HCT116 (cell line): Measurements from ENCODE around the gene NACC2. TPM values are rescaled to one million over a fixed set of nuclear protein-coding genes. Genes with fewer than 3 reads are reported as not detected.

Experiments used
- ATAC-seq: fragments of 200-7000 bp; cut with Tn5 transposase; 2 replicates; pipeline ENCODE4 v1.9.1; 2020; ENCODE audit warnings: mild to moderate bottlenecking, moderate library complexity
- BruUV-seq: library from RNA; stranded (reverse); fragments of 400-500 nt; replicated peaks from 2 replicates; lab custom pipeline; 2021; lab: Mats Ljungman, UMichigan
- CTCF ChIA-PET: fragments of 300-600 bp; sonication (Branson Sonifier 250); formaldehyde crosslinking; loops from one replicate; lab custom pipeline; 2021; ENCODE audit warnings: antibody characterized with exemption; lab: Charles Lee
- POLR2A ChIA-PET: fragments of 300-600, 350-600 bp; sonication (Branson Sonifier 250); formaldehyde crosslinking; loops from one replicate; lab custom pipeline; 2021; ENCODE audit warnings: antibody characterized with exemption; lab: Charles Lee
- RAD21 ChIA-PET, 2 experiments: fragments of 300-600 bp; sonication (Branson Sonifier 250); formaldehyde crosslinking; loops; one replicate each; lab custom pipeline; 2023; ENCODE audit warnings: low total read pairs in 2 of 2; ENCODE audit not compliant: uncharacterized antibody in 2 of 2, unreplicated experiment in 2 of 2, low non-redundant PET in 1 of 2; lab: Charles Lee
- DNase-seq: peaks from one replicate; pipeline ENCODE4 v3.0.0-alpha.2; 2010; ENCODE audit warnings: low read depth, low spot score
- H2AFZ ChIP-seq: fragments of 200-600 bp; shearing (Covaris generic), sonication (generic); 2 replicates; pipeline ENCODE4 v1.6.1; 2017; ENCODE audit warnings: low read depth, mixed run types, mixed read lengths, antibody characterized with exemption, low read length; ENCODE audit not compliant: poor library complexity, severe bottlenecking
- H3K27ac ChIP-seq: 2 replicates; pipeline ENCODE4 v1.5.1; 2012; ENCODE audit warnings: low read depth, low read length
- H3K27me3 ChIP-seq: fragments of 200-600 bp; sonication (generic); 2 replicates; pipeline ENCODE4 v1.6.1; 2016; ENCODE audit warnings: mixed run types, low read length, mixed read lengths; ENCODE audit not compliant: insufficient read depth
- H3K36me3 ChIP-seq, 2 experiments: fragments of 200-500 bp in 1 of 2; fragments of 200-600 bp in 1 of 2; sonication (Bioruptor generic) in 1 of 2; sonication (generic) in 1 of 2; 2 replicates each; pipeline versions ENCODE4 v1.5.1 to v1.6.1; 2014 to 2016; ENCODE audit warnings: low read length in 2 of 2, inconsistent platforms in 1 of 2, mixed read lengths in 1 of 2, mixed run types in 1 of 2; ENCODE audit not compliant: insufficient read depth in 2 of 2, control insufficient read depth in 1 of 2
- H3K4me1 ChIP-seq, 2 experiments: fragments of 200-600 bp in 1 of 2; sonication (generic) in 1 of 2; 2 replicates each; pipeline versions ENCODE4 v1.5.1 to v1.6.1; 2012 to 2017; ENCODE audit warnings: low read length in 2 of 2, inconsistent platforms in 1 of 2, mild to moderate bottlenecking in 1 of 2, mixed read lengths in 1 of 2, mixed run types in 1 of 2, moderate library complexity in 1 of 2; ENCODE audit not compliant: insufficient read depth in 2 of 2, control insufficient read depth in 1 of 2
- H3K4me2 ChIP-seq: fragments of 200-600 bp; sonication (generic); 2 replicates; pipeline ENCODE4 v1.6.1; 2017; ENCODE audit warnings: mixed run types, low read length, mixed read lengths
- H3K4me3 ChIP-seq, 2 experiments: fragments of 200-600 bp in 1 of 2; sonication (generic) in 1 of 2; replicated peaks in 1 of 2; 2 replicates each; pipeline ENCODE4 v1.5.1; 2011 to 2016; ENCODE audit warnings: low read length in 2 of 2, control low read depth in 1 of 2, low read depth in 1 of 2, mild to moderate bottlenecking in 1 of 2, mixed read lengths in 1 of 2, mixed run types in 1 of 2
- H3K79me2 ChIP-seq: fragments of 200-600 bp; sonication (generic); 2 replicates; pipeline ENCODE4 v1.6.1; 2017; ENCODE audit warnings: mild to moderate bottlenecking, mixed run types, low read length, moderate library complexity, mixed read lengths; ENCODE audit not compliant: insufficient read depth
- H3K9ac ChIP-seq: fragments of 200-600 bp; sonication (generic); 2 replicates; pipeline ENCODE4 v1.6.1; 2016; ENCODE audit warnings: low read length, mixed read lengths
- H3K9me2 ChIP-seq: fragments of 200-600 bp; sonication (generic), shearing (Covaris generic); 2 replicates; pipeline ENCODE4 v1.6.1; 2017; ENCODE audit warnings: mixed run types, mild to moderate bottlenecking, moderate library complexity; ENCODE audit not compliant: insufficient read depth
- H3K9me3 ChIP-seq, 2 experiments: fragments of 200-500 bp in 1 of 2; fragments of 200-600 bp in 1 of 2; sonication (Bioruptor generic) in 1 of 2; sonication (generic) in 1 of 2; 2 replicates each; pipeline ENCODE4 v1.6.1; 2014 to 2017; ENCODE audit warnings: low read length in 2 of 2, mixed read lengths in 2 of 2, inconsistent platforms in 1 of 2, low read depth in 1 of 2, mild to moderate bottlenecking in 1 of 2, mixed run types in 1 of 2, moderate library complexity in 1 of 2; ENCODE audit not compliant: control insufficient read depth in 1 of 2, insufficient read depth in 1 of 2
- H4K20me1 ChIP-seq: fragments of 200-600 bp; sonication (generic), shearing (Covaris generic); 2 replicates; pipeline ENCODE4 v1.6.1; 2017; ENCODE audit warnings: mixed run types, mild to moderate bottlenecking, moderate library complexity; ENCODE audit not compliant: insufficient read depth
- CBX3 ChIP-seq: IDR thresholded peaks from 2 replicates; pipeline ENCODE4 v1.6.1; 2012; ENCODE audit warnings: low read depth
- CEBPB ChIP-seq: IDR thresholded peaks from 2 replicates; pipeline ENCODE4 v1.6.1; 2012; ENCODE audit warnings: low read depth
- EZH2 ChIP-seq: fragments of 200-600 bp; sonication (generic); IDR thresholded peaks from 2 replicates; pipeline ENCODE4 v1.6.1; 2017; ENCODE audit warnings: antibody characterized with exemption, mixed run types
- EZH2phosphoT487 ChIP-seq: fragments of 200-600 bp; IDR thresholded peaks from 2 replicates; pipeline ENCODE4 v1.6.1; 2018; ENCODE audit warnings: antibody characterized with exemption, borderline replicate concordance
- FOSL1 ChIP-seq: IDR thresholded peaks from 2 replicates; pipeline ENCODE4 v1.6.1; 2012; ENCODE audit warnings: low read depth
- SRF ChIP-seq: IDR thresholded peaks from 2 replicates; pipeline ENCODE4 v1.6.1; 2012; ENCODE audit warnings: low read depth
- YY1 ChIP-seq: IDR thresholded peaks from 2 replicates; pipeline ENCODE4 v1.6.1; 2011; ENCODE audit warnings: low read length, low read depth, moderate library complexity, mild to moderate bottlenecking; ENCODE audit not compliant: insufficient replicate concordance; ENCODE audit errors: extremely low read depth
- ZNF274 ChIP-seq: fragments of 200-500 bp; sonication (Bioruptor generic); IDR thresholded peaks from 2 replicates; pipeline ENCODE4 v1.6.1; 2014; ENCODE audit warnings: mild to moderate bottlenecking, low read depth, low read length, inconsistent platforms
- intact Hi-C: fragments of 100-400 bp; cut with micrococcal nuclease; formaldehyde crosslinking; loops from 2 replicates; pipeline ENCODE4 v1.10.0; 2022
- total RNA-seq: library from RNA; stranded (reverse); gene quantifications from one replicate; pipeline ENCODE4 v1.2.1, GENCODE V29; 2021; ENCODE audit not compliant: unreplicated experiment
- TF ChIP-seq, protein P1 (sequence below): IDR thresholded peaks from 2 replicates; pipeline ENCODE4 v1.6.1; 2012
- TF ChIP-seq, protein P2 (sequence below): IDR thresholded peaks from 2 replicates; pipeline ENCODE4 v1.6.1; 2012

NACC2 gene
- total RNA-seq, 1 experiment from 2014 or later = 27.8 TPM

DNA sequence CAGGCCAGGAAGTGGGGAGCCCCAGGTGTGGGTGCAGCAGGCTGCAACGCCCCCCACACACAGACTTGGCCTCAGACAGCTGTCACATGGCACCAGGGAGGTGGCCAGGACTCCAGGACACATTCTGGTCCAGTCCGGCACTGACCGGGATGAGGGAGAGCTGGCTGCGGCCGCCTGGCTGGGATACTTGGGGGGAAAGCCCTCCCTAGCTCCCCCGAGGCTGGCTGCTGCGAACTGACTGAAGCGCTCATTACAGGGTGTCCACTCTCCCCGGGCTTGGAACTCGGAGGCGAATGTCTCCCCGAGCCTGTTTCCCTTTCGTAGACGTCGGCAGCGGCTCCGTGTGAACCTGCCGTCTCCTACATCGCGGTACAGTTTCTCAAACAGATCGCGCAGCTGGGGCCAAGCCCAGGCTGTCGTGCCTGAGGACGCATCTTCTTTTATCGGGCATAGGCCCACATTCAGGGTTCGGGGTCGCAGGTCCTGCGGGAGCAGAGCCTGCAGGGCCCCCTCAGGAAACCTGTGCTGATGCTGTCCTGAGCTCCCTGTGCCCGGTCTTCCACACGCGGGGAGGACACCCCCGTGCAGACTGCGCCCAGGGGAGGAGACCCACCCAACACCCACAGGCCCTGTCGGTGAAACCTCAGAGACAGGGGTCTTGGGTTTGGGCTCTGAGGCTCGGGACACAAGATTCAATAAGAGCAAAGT, 19.8 kb downstream of the NACC2 start:
- ChIA-PET RAD21 (no interaction called here), POLR2A (no interaction called here), CTCF (no interaction called here)
- no peak overlapping the region for H3K9ac ChIP-seq
- TF ChIP-seq, protein P1, sequence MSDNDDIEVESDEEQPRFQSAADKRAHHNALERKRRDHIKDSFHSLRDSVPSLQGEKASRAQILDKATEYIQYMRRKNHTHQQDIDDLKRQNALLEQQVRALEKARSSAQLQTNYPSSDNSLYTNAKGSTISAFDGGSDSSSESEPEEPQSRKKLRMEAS = no peak
- no peak for TF ChIP-seq SRF
- TF ChIP-seq YY1 = no peak
- no peak for TF ChIP-seq EZH2
- TF ChIP-seq EZH2phosphoT487 = no peak
- TF ChIP-seq, protein P2, sequence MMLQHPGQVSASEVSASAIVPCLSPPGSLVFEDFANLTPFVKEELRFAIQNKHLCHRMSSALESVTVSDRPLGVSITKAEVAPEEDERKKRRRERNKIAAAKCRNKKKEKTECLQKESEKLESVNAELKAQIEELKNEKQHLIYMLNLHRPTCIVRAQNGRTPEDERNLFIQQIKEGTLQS = no peak
- TF ChIP-seq ZNF274 = no peak
- TF ChIP-seq CEBPB = no peak
- TF ChIP-seq CBX3 = no peak
- DNase-seq (no peak), ATAC-seq (no peak)
- H3K36me3 ChIP-seq = no peaks in the 10 kb centered on the region; a peak in 1 of 4 replicates
- peaks cover 78% of the 10 kb centered on the region for H3K79me2 ChIP-seq
- H4K20me1 ChIP-seq = no peaks in the 10 kb centered on the region
- no TSS peak for BruUV-seq
- peaks cover 0 to 3% of the 10 kb centered on the region in 2 experiments; a peak in 2 of 4 replicates for H3K4me1 ChIP-seq
- no peak overlapping the region for H2AFZ ChIP-seq
- intact Hi-C loops = no loop called here
- H3K4me2 ChIP-seq = no peak overlapping the region
- no peak overlapping the region for H3K4me3 ChIP-seq
- H3K27ac ChIP-seq = no peak overlapping the region
- H3K9me3 ChIP-seq = no peaks in the 10 kb centered on the region
- no peaks in the 10 kb centered on the region for H3K27me3 ChIP-seq
- H3K9me2 ChIP-seq = no peaks in the 10 kb centered on the region

DNA sequence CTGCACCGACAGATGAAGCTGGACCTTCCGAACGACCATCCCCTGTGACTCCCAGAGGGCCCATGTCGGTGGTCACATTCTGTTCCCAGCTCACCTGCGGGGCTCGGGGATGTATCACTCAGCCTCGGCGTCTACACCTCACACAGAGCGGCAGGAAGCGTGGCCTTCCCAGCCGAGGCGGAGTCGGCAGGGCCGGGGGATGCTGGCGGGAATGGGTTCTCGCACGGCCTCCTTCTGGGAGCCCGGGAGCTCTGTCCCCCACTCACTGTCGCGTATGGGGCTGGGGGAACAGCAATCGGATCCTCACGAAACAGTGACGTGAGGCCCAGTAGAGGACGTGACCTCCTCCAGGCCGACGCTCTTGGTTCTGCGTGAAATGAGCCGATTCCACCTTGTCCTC, 20.4 kb downstream of the NACC2 start:
- Histone ChIP-seq H3K27ac (no peak overlapping the region), H4K20me1 (no peaks in the 10 kb centered on the region), H3K36me3 (peaks cover 0 to 3% of the 10 kb centered on the region in 2 experiments; a peak in 1 of 4 replicates), H3K4me3 (no peak overlapping the region), H3K9me2 (no peaks in the 10 kb centered on the region), H3K9me3 (no peaks in the 10 kb centered on the region), H3K27me3 (no peaks in the 10 kb centered on the region), H3K79me2 (peaks cover 78% of the 10 kb centered on the region), H3K9ac (no peak overlapping the region), H2AFZ (no peak overlapping the region), H3K4me2 (no peak overlapping the region), H3K4me1 (no peaks in the 10 kb centered on the region; a peak in 2 of 4 replicates)
- TF ChIP-seq FOSL1 = no peak
- CTCF ChIA-PET = no interaction called here
- ATAC-seq = no peak
- POLR2A ChIA-PET = no interaction called here
- intact Hi-C loops = no loop called here
- RAD21 ChIA-PET = no interaction called here
- no TSS peak for BruUV-seq
- no peak for DNase-seq
